HEK293T (cell line): ENCODE data around the gene ARVCF.

Source experiments
- BHLHE40 ChIP-seq: fragments of 450-650 bp; IDR thresholded peaks from 2 replicates; pipeline ENCODE4 v1.6.1; 2016; ENCODE audit warnings: mild to moderate bottlenecking, moderate library complexity, borderline replicate concordance
- FOXA1 ChIP-seq: fragments of 450-650 bp; IDR thresholded peaks from 2 replicates; pipeline ENCODE4 v1.6.1; 2016; ENCODE audit warnings: mild to moderate bottlenecking
- FOXK2 ChIP-seq: fragments of 450-650 bp; IDR thresholded peaks from 2 replicates; pipeline ENCODE4 v1.6.1; 2016; ENCODE audit warnings: mild to moderate bottlenecking
- FOXM1 ChIP-seq: fragments of 450-650 bp; IDR thresholded peaks from 2 replicates; pipeline ENCODE4 v1.6.1; 2017; ENCODE audit warnings: mild to moderate bottlenecking, borderline replicate concordance
- HDGF ChIP-seq: fragments of 450-650 bp; IDR thresholded peaks from 2 replicates; pipeline ENCODE4 v1.6.1; 2017; ENCODE audit warnings: antibody characterized with exemption, borderline replicate concordance
- NFRKB ChIP-seq: fragments of 450-650 bp; IDR thresholded peaks from 2 replicates; pipeline ENCODE4 v1.6.1; 2016; ENCODE audit warnings: mild to moderate bottlenecking, moderate library complexity
- SUZ12 ChIP-seq: fragments of 450-650 bp; IDR thresholded peaks from 2 replicates; pipeline ENCODE4 v1.6.1; 2016; ENCODE audit warnings: mild to moderate bottlenecking
- ZNF384 ChIP-seq: fragments of 450-650 bp; IDR thresholded peaks from 2 replicates; pipeline ENCODE4 v1.6.1; 2016
- TF ChIP-seq, protein P1 (sequence below): fragments of 450-650 bp; IDR thresholded peaks from 2 replicates; pipeline ENCODE4 v1.6.1; 2016

DNA sequence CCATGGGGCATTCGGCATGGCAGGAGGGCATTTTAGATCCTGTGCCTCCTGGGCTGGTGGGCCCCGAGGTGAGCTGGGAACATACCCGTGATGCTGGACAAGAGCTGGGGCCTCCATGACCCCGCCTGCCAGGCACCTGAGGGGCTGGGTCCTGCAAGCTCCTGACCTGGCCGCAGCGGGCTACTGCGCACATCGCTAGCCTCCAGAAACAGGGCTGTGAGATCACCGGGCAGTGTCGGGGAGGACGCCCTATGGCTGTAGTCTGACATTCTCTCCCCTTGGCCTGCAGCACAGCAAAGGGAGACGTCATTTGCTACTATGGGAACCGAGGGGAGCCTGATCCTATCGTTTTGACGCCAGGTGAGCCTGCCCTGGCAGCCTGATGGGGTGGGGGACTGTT is 39.0 kb upstream of the ARVCF start:
- TF ChIP-seq, protein P1, sequence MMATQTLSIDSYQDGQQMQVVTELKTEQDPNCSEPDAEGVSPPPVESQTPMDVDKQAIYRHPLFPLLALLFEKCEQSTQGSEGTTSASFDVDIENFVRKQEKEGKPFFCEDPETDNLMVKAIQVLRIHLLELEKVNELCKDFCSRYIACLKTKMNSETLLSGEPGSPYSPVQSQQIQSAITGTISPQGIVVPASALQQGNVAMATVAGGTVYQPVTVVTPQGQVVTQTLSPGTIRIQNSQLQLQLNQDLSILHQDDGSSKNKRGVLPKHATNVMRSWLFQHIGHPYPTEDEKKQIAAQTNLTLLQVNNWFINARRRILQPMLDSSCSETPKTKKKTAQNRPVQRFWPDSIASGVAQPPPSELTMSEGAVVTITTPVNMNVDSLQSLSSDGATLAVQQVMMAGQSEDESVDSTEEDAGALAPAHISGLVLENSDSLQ, result no peak
- no peak for TF ChIP-seq FOXM1
- no peak for TF ChIP-seq HDGF
- TF ChIP-seq NFRKB, result no peak
- no peak for TF ChIP-seq SUZ12
- TF ChIP-seq ZNF384, result no peak
- no peak for TF ChIP-seq BHLHE40
- TF ChIP-seq FOXK2, result no peak
- TF ChIP-seq FOXA1, result no peak
